A549 (cell line): ENCODE results near the gene MSH2.

ENCODE experiments used
- CHD2 ChIP-seq: fragments of 150-350 bp; IDR thresholded peaks from 2 replicates; pipeline ENCODE4 v1.6.1; 2014; ENCODE audit warnings: low read length; ENCODE audit not compliant: partially characterized antibody
- CTCF ChIP-seq: fragments of >200 bp; sonication (Bioruptor Twin); formaldehyde crosslinking; IDR thresholded peaks from 3 replicates; pipeline ENCODE4 v1.5.1; 2016
- MAX ChIP-seq: IDR thresholded peaks from 2 replicates; pipeline ENCODE4 v1.6.1; 2012
- NFE2L2 ChIP-seq: fragments of 150-350 bp; conservative IDR thresholded peaks from 2 replicates; pipeline ENCODE4 v1.6.1; 2014; ENCODE audit warnings: low read length
- POLR2A ChIP-seq: IDR thresholded peaks from 2 replicates; pipeline ENCODE4 v1.6.1; 2012; ENCODE audit warnings: mild to moderate bottlenecking, low read length
- SMC3 ChIP-seq: fragments of >200 bp; sonication (Bioruptor Twin); formaldehyde crosslinking; IDR thresholded peaks from 3 replicates; pipeline ENCODE4 v1.6.1; 2018; ENCODE audit warnings: inconsistent platforms

GRCh38 chr2:47493317-47494035, 90.5 kb downstream of the MSH2 start:
- TF ChIP-seq CTCF, result no peak
- TF ChIP-seq MAX, result no peak
- no peak for TF ChIP-seq CHD2
- TF ChIP-seq SMC3, result no peak
- no peak for TF ChIP-seq NFE2L2
- no peak for TF ChIP-seq POLR2A
